ENCODE measurements around the gene PCYT1A.
"Not testable (repeated sequence)": the region's sequence is repeated elsewhere in the genome, so short reads cannot be mapped to it uniquely, and the experiment has no call there.

Gene PCYT1A

GRCh38 chr3:196192036-196192523, 95.4 kb downstream of the PCYT1A start:
- no peak for DNase-seq (ENCODE audit: low read depth)

GRCh38 chr3:196189566-196190347, 97.8 kb downstream of the PCYT1A start:
- no peak for DNase-seq (ENCODE audit: low read depth)

- DNase-seq (ENCODE audit: low read depth) = no peak
These were observed 100.6 kb downstream of the PCYT1A start for GRCh38 chr3:196186651-196187573.

DNA sequence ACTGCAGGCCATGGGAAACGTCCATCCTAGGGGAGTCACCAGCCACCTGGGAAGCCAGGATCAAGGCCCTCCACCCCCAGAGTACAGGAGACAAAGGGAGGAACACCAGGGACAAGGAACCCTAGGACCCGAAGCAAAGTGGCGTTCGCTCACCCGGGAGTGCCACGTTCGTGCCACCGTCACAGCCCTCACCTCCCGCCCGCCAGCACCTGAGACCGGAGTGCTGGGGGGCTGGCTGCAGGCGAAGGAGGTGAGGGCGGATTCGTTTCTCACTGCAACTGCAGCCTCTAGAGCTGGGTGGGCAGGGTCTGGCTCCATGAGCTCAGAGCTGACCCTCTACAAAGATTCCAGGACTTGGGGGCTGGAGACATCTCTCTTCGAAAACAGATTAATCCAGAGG, 102.6 kb downstream of the PCYT1A start:
- no peak for DNase-seq (ENCODE audit: low read depth)

- not testable (repeated sequence) for DNase-seq (ENCODE audit: low read depth)
These were observed 103.4 kb downstream of the PCYT1A start for GRCh38 chr3:196184169-196184432.

GRCh38 chr3:196181127-196181546, 106.4 kb downstream of the PCYT1A start:
- DNase-seq (ENCODE audit: low read depth) = no peak

- DNase-seq (ENCODE audit: low read depth) = no peak
These were observed 107.2 kb downstream of the PCYT1A start for GRCh38 chr3:196180346-196180745.

All from iris pigment epithelial cell (primary cell).